HCT116 (cell line): ENCODE measurements around the gene ZDHHC18. TPM values are rescaled to one million over a fixed set of nuclear protein-coding genes. Genes with fewer than 3 reads are reported as not detected.

ENCODE experiments used
- ATAC-seq: fragments of 200-7000 bp; cut with Tn5 transposase; 2 replicates; pipeline ENCODE4 v1.9.1; 2020; ENCODE audit warnings: mild to moderate bottlenecking, moderate library complexity
- BruUV-seq: library from RNA; stranded (reverse); fragments of 400-500 nt; replicated peaks from 2 replicates; lab custom pipeline; 2021; lab: Mats Ljungman, UMichigan
- CTCF ChIA-PET: fragments of 300-600 bp; sonication (Branson Sonifier 250); formaldehyde crosslinking; loops from one replicate; lab custom pipeline; 2021; ENCODE audit warnings: antibody characterized with exemption; lab: Charles Lee
- POLR2A ChIA-PET: fragments of 300-600, 350-600 bp; sonication (Branson Sonifier 250); formaldehyde crosslinking; loops from one replicate; lab custom pipeline; 2021; ENCODE audit warnings: antibody characterized with exemption; lab: Charles Lee
- RAD21 ChIA-PET, 2 experiments: fragments of 300-600 bp; sonication (Branson Sonifier 250); formaldehyde crosslinking; loops; one replicate each; lab custom pipeline; 2023; ENCODE audit warnings: low total read pairs in 2 of 2; ENCODE audit not compliant: uncharacterized antibody in 2 of 2, unreplicated experiment in 2 of 2, low non-redundant PET in 1 of 2; lab: Charles Lee
- DNase-seq: peaks from one replicate; pipeline ENCODE4 v3.0.0-alpha.2; 2010; ENCODE audit warnings: low read depth, low spot score
- H2AFZ ChIP-seq: fragments of 200-600 bp; shearing (Covaris generic), sonication (generic); 2 replicates; pipeline ENCODE4 v1.6.1; 2017; ENCODE audit warnings: low read depth, mixed run types, mixed read lengths, antibody characterized with exemption, low read length; ENCODE audit not compliant: poor library complexity, severe bottlenecking
- H3K27ac ChIP-seq: 2 replicates; pipeline ENCODE4 v1.5.1; 2012; ENCODE audit warnings: low read depth, low read length
- H3K27me3 ChIP-seq: fragments of 200-600 bp; sonication (generic); 2 replicates; pipeline ENCODE4 v1.6.1; 2016; ENCODE audit warnings: mixed run types, low read length, mixed read lengths; ENCODE audit not compliant: insufficient read depth
- H3K36me3 ChIP-seq, 2 experiments: fragments of 200-500 bp in 1 of 2; fragments of 200-600 bp in 1 of 2; sonication (Bioruptor generic) in 1 of 2; sonication (generic) in 1 of 2; 2 replicates each; pipeline versions ENCODE4 v1.5.1 to v1.6.1; 2014 to 2016; ENCODE audit warnings: low read length in 2 of 2, inconsistent platforms in 1 of 2, mixed read lengths in 1 of 2, mixed run types in 1 of 2; ENCODE audit not compliant: insufficient read depth in 2 of 2, control insufficient read depth in 1 of 2
- H3K4me1 ChIP-seq, 2 experiments: fragments of 200-600 bp in 1 of 2; sonication (generic) in 1 of 2; 2 replicates each; pipeline versions ENCODE4 v1.5.1 to v1.6.1; 2012 to 2017; ENCODE audit warnings: low read length in 2 of 2, inconsistent platforms in 1 of 2, mild to moderate bottlenecking in 1 of 2, mixed read lengths in 1 of 2, mixed run types in 1 of 2, moderate library complexity in 1 of 2; ENCODE audit not compliant: insufficient read depth in 2 of 2, control insufficient read depth in 1 of 2
- H3K4me2 ChIP-seq: fragments of 200-600 bp; sonication (generic); 2 replicates; pipeline ENCODE4 v1.6.1; 2017; ENCODE audit warnings: mixed run types, low read length, mixed read lengths
- H3K4me3 ChIP-seq, 2 experiments: fragments of 200-600 bp in 1 of 2; sonication (generic) in 1 of 2; replicated peaks in 1 of 2; 2 replicates each; pipeline ENCODE4 v1.5.1; 2011 to 2016; ENCODE audit warnings: low read length in 2 of 2, control low read depth in 1 of 2, low read depth in 1 of 2, mild to moderate bottlenecking in 1 of 2, mixed read lengths in 1 of 2, mixed run types in 1 of 2
- H3K79me2 ChIP-seq: fragments of 200-600 bp; sonication (generic); 2 replicates; pipeline ENCODE4 v1.6.1; 2017; ENCODE audit warnings: mild to moderate bottlenecking, mixed run types, low read length, moderate library complexity, mixed read lengths; ENCODE audit not compliant: insufficient read depth
- H3K9ac ChIP-seq: fragments of 200-600 bp; sonication (generic); 2 replicates; pipeline ENCODE4 v1.6.1; 2016; ENCODE audit warnings: low read length, mixed read lengths
- H3K9me2 ChIP-seq: fragments of 200-600 bp; sonication (generic), shearing (Covaris generic); 2 replicates; pipeline ENCODE4 v1.6.1; 2017; ENCODE audit warnings: mixed run types, mild to moderate bottlenecking, moderate library complexity; ENCODE audit not compliant: insufficient read depth
- H3K9me3 ChIP-seq, 2 experiments: fragments of 200-500 bp in 1 of 2; fragments of 200-600 bp in 1 of 2; sonication (Bioruptor generic) in 1 of 2; sonication (generic) in 1 of 2; 2 replicates each; pipeline ENCODE4 v1.6.1; 2014 to 2017; ENCODE audit warnings: low read length in 2 of 2, mixed read lengths in 2 of 2, inconsistent platforms in 1 of 2, low read depth in 1 of 2, mild to moderate bottlenecking in 1 of 2, mixed run types in 1 of 2, moderate library complexity in 1 of 2; ENCODE audit not compliant: control insufficient read depth in 1 of 2, insufficient read depth in 1 of 2
- H4K20me1 ChIP-seq: fragments of 200-600 bp; sonication (generic), shearing (Covaris generic); 2 replicates; pipeline ENCODE4 v1.6.1; 2017; ENCODE audit warnings: mixed run types, mild to moderate bottlenecking, moderate library complexity; ENCODE audit not compliant: insufficient read depth
- ATF3 ChIP-seq: IDR thresholded peaks from 2 replicates; pipeline ENCODE4 v1.6.1; 2012
- CBX3 ChIP-seq: IDR thresholded peaks from 2 replicates; pipeline ENCODE4 v1.6.1; 2012; ENCODE audit warnings: low read depth
- CEBPB ChIP-seq: IDR thresholded peaks from 2 replicates; pipeline ENCODE4 v1.6.1; 2012; ENCODE audit warnings: low read depth
- JUND ChIP-seq: IDR thresholded peaks from 2 replicates; pipeline ENCODE4 v1.6.1; 2012
- POLR2A ChIP-seq: IDR thresholded peaks from 2 replicates; pipeline ENCODE4 v1.7.0; 2011; ENCODE audit warnings: borderline replicate concordance; ENCODE audit not compliant: insufficient read depth, insufficient read length; ENCODE audit errors: extremely low read depth
- RAD21 ChIP-seq: IDR thresholded peaks from 2 replicates; pipeline ENCODE4 v1.6.1; 2012; ENCODE audit warnings: low read depth, mild to moderate bottlenecking
- TCF7L2 ChIP-seq: IDR thresholded peaks from 2 replicates; pipeline ENCODE4 v1.7.0; 2011; ENCODE audit warnings: borderline replicate concordance, inconsistent platforms; ENCODE audit not compliant: insufficient read depth, insufficient read length; ENCODE audit errors: extremely low read depth
- YY1 ChIP-seq: IDR thresholded peaks from 2 replicates; pipeline ENCODE4 v1.6.1; 2011; ENCODE audit warnings: low read length, low read depth, moderate library complexity, mild to moderate bottlenecking; ENCODE audit not compliant: insufficient replicate concordance; ENCODE audit errors: extremely low read depth
- ZFX ChIP-seq: fragments of 450-650 bp; IDR thresholded peaks from 2 replicates; pipeline ENCODE4 v1.6.1; 2017
- ZNF274 ChIP-seq: fragments of 200-500 bp; sonication (Bioruptor generic); IDR thresholded peaks from 2 replicates; pipeline ENCODE4 v1.6.1; 2014; ENCODE audit warnings: mild to moderate bottlenecking, low read depth, low read length, inconsistent platforms
- intact Hi-C: fragments of 100-400 bp; cut with micrococcal nuclease; formaldehyde crosslinking; loops from 2 replicates; pipeline ENCODE4 v1.10.0; 2022
- total RNA-seq: library from RNA; stranded (reverse); gene quantifications from one replicate; pipeline ENCODE4 v1.2.1, GENCODE V29; 2021; ENCODE audit not compliant: unreplicated experiment
- TF ChIP-seq, protein P1 (sequence below), 3 experiments: fragments of 200-600 bp in 1 of 3; sonication (generic) in 1 of 3; IDR thresholded peaks in 2 of 3; conservative IDR thresholded peaks in 1 of 3; 2 replicates each; pipeline ENCODE4 v1.5.1; 2012 to 2017; ENCODE audit warnings: low read depth in 2 of 3, low read length in 2 of 3, antibody characterized with exemption in 1 of 3, borderline replicate concordance in 1 of 3, control low read depth in 1 of 3, mild to moderate bottlenecking in 1 of 3, mixed read lengths in 1 of 3, mixed run types in 1 of 3, moderate library complexity in 1 of 3; ENCODE audit not compliant: insufficient read depth in 1 of 3

The ZDHHC18 gene
- total RNA-seq, 1 experiment from 2014 or later = 24.4 TPM

- no peaks in the 10 kb centered on the region for H3K9me3 ChIP-seq
- TF ChIP-seq RAD21 = peak; percentile 50
- TF ChIP-seq, protein P1, sequence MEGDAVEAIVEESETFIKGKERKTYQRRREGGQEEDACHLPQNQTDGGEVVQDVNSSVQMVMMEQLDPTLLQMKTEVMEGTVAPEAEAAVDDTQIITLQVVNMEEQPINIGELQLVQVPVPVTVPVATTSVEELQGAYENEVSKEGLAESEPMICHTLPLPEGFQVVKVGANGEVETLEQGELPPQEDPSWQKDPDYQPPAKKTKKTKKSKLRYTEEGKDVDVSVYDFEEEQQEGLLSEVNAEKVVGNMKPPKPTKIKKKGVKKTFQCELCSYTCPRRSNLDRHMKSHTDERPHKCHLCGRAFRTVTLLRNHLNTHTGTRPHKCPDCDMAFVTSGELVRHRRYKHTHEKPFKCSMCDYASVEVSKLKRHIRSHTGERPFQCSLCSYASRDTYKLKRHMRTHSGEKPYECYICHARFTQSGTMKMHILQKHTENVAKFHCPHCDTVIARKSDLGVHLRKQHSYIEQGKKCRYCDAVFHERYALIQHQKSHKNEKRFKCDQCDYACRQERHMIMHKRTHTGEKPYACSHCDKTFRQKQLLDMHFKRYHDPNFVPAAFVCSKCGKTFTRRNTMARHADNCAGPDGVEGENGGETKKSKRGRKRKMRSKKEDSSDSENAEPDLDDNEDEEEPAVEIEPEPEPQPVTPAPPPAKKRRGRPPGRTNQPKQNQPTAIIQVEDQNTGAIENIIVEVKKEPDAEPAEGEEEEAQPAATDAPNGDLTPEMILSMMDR (IDR thresholded peaks at IDR 0.05 in 2 of 3, conservative IDR thresholded peaks at IDR 0.05 in 1 of 3; ENCODE audit: borderline replicate concordance in 1 of 3, insufficient read depth in 1 of 3, low read depth in 2 of 3, low read length in 2 of 3) = peak; percentile 19 to 61 (median 54); a peak in 5 of 6 replicates
- TF ChIP-seq POLR2A = no peak
- no peak for TF ChIP-seq CBX3
- no peak overlapping the region for H3K9ac ChIP-seq
- ATAC-seq = no peak
- no peaks in the 10 kb centered on the region for H3K27me3 ChIP-seq
- CTCF ChIA-PET = interaction anchor here (0.7 to 1.4 kb wide), 4 partner anchors 11 to 38 kb away, joined by 3 to 5 read pairs (median 3); no protein-coding TSS in a partner anchor
- POLR2A ChIA-PET = interaction anchor here (1.0 to 1.5 kb wide), 3 partner anchors 9 to 22 kb away, joined by 3 to 6 read pairs (median 6); partner anchors contain the start of gene GPATCH3
- peaks cover 38 to 48% of the 10 kb centered on the region in 2 experiments for H3K36me3 ChIP-seq
- H3K79me2 ChIP-seq = peaks cover 43% of the 10 kb centered on the region
- no peak overlapping the region for H3K4me3 ChIP-seq
- peaks cover 4 to 19% of the 10 kb centered on the region in 2 experiments; a peak in 3 of 4 replicates for H3K4me1 ChIP-seq
- intact Hi-C loops = no loop called here
- no TSS peak for BruUV-seq
- no peak for DNase-seq
- H4K20me1 ChIP-seq = peaks cover 2% of the 10 kb centered on the region; the same call in 1 of the 2 replicates
- no peak overlapping the region for H3K27ac ChIP-seq
- RAD21 ChIA-PET = no interaction called here
- H3K9me2 ChIP-seq = no peaks in the 10 kb centered on the region
- no peak overlapping the region for H2AFZ ChIP-seq
- no peak overlapping the region for H3K4me2 ChIP-seq
Observed at GRCh38 chr1:26887125-26887524, 60.6 kb downstream of the ZDHHC18 start.

DNA sequence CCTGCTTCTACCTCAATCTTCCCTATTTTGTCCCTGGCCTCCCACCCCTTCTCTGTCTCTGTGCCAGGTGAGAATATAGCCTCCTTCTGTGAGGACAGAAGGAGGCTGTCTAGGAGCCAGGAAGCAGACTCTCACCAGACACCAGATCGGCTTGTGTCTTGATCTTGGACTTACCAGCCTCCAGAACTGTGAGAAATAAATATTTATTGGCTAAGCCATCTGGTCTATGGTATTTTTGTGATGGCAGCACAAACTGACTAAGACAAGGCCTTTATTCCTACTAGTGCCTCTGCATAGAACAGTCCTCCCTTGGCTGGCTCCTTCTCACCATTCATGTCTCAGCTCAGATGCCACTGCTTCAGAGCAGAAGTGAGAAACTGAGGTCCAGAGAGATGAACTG, 61.7 kb downstream of the ZDHHC18 start:
- BruUV-seq = no TSS peak

More for the DNA sequence above, 61.7 kb downstream of the ZDHHC18 start:
- H4K20me1 ChIP-seq = peaks cover 2% of the 10 kb centered on the region; the same call in 1 of the 2 replicates
- ChIA-PET POLR2A (interaction anchor here (1.5 kb wide), 1 partner anchor 12 kb away, joined by 6 read pairs; the partner anchor contains the start of gene GPATCH3), CTCF (interaction anchor here (0.7 to 1.1 kb wide), 2 partner anchors 9 to 286 kb away, joined by 3 read pairs; no protein-coding TSS in a partner anchor), RAD21 (no interaction called here)
- DNase-seq (no peak), ATAC-seq (no peak)
- peaks cover 34 to 52% of the 10 kb centered on the region in 2 experiments for H3K36me3 ChIP-seq
- TF ChIP-seq ATF3 (no peak), TCF7L2 (no peak), ZFX (no peak), CEBPB (no peak), JUND (no peak), YY1 (no peak), ZNF274 (no peak)
- no peak overlapping the region for H3K4me2 ChIP-seq
- no peak overlapping the region for H3K27ac ChIP-seq
- no peak overlapping the region for H3K9ac ChIP-seq
- H3K9me3 ChIP-seq = no peaks in the 10 kb centered on the region
- H3K4me3 ChIP-seq = no peak overlapping the region
- H3K79me2 ChIP-seq = peaks cover 43% of the 10 kb centered on the region
- peaks cover 4 to 19% of the 10 kb centered on the region in 2 experiments; a peak in 3 of 4 replicates for H3K4me1 ChIP-seq
- no peaks in the 10 kb centered on the region for H3K9me2 ChIP-seq
- no peaks in the 10 kb centered on the region for H3K27me3 ChIP-seq
- intact Hi-C loops = no loop called here
- H2AFZ ChIP-seq = no peak overlapping the region
